GM18520 (cell line): ENCODE results near the gene SLC35A1.

Source experiments
- ATAC-seq: cut with Tn5 transposase; IDR thresholded peaks from one replicate; pipeline ENCODE4 v1.9.1; 2021; ENCODE audit not compliant: unreplicated experiment

The SLC35A1 gene

DNA sequence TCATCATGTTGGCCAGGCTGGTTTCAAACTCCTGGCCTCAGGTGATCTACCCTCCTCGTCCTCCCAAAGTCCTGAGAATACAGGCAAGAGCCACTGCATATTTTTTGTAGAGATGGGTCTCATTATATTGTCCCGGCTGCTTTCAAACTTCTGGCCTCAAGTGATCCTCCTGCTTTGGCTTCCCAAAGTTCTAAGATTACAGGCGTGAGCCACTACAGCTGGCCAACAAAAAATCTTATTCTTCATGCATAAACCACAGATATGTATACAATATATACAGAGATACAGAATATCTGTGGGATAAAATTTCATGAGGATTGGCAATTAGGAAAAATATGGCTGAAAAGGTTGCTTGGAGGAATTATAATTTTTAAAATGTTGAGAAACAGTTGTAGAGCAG is 49.9 kb downstream of the SLC35A1 start:
- no peak for ATAC-seq

DNA sequence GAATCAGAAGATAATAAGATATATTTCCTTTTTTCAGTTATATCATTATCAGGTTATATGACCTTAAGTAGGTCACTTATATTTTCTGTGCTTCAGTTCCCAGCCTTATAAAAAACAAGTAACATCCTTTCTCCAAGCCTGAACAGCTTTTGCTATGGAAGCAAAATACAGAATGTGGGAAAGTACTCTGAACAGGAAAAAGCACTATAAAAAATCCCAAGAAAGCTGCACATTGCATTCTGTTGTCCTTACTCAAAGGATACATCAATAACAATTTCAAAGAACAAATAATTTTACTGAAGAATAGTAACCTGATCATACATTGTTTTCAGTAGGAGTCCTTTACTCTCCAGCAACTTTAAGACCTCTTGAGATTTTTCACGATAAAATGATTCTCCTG is 56.4 kb downstream of the SLC35A1 start:
- no peak for ATAC-seq

DNA sequence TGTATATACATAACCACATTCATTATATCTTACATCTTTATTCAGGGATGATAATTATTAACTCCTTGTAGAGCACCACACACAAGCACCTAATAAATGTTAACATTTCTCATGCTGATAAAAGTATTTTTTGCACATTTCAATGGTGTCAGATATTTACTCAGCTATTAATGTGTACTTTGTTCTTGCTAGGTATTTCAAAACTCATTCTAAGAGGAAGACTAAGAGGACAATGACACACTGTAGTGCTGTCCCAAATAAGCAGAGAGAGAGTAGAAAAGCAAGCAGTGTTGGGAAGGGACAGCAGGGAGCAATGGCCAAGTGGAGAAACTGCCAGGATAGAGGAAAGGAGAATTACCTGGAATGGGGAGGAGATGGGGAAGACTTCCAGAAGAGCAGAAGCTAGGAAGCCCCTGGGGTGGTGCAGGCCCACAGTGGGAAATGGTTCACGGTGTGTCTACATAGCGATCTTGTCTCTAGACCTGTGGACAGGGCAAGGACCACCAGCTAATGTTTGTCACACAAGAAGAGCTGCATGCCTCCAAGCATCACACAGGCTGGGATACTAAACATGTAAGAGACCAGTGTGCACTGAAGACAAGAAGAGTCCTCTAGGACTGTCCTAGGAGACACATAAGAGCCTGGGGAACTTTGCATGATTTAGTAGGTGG is 61.7 kb downstream of the SLC35A1 start:
- ATAC-seq, result no peak

DNA sequence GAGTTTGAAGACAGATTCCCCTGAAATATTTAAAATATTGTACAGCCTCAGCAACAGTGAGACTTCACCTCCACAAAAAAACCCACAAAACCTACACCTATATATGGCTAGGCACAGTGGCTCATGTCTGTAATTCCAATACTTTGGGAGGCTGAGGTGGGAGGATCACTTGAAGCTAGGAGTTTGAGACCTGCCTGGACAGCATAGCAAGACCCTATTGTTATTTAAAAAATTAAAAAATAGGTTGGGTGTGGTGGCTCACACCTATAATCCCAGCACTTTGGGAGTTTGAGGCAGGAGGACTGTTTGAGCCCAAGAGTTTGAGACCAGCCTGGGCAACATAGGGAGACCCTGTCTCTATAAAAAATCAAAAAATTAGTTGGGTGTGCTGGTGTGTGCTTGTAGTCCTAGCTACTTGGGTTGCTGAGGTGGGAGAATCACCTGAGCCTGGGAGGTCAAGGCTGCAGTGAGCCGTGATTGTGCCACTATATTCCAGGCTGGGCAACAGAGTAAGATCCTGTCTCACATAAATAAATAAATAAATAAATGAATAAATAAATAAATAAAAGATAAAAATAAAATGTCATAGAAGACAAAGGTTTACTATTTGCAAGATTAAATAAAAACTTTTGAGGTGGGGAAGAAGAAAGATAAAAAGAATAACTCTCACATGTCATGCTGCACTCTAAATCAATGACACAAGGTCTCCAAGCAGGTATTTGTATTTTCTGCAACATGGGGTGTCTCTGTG is 65.9 kb downstream of the SLC35A1 start:
- ATAC-seq, result no peak

DNA sequence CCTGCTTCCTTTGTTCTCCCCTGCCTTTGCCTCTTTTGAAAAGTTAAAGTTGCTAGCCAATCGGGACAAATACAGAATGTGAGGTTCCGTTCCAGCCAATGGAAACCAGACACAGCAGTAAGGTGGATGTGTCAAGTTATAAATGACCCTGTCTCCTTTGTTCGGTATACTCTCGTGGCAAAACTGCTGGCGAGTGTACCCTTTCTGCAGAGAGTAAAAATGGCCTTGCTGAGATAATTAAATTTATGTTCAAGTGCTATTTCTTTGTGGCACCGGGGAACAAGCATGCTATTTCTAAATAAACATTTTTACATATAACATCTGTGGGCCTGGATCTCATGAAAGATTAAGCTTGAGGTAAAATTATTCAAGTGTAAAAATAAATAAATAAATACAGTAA is 66.8 kb downstream of the SLC35A1 start:
- ATAC-seq, result no peak

DNA sequence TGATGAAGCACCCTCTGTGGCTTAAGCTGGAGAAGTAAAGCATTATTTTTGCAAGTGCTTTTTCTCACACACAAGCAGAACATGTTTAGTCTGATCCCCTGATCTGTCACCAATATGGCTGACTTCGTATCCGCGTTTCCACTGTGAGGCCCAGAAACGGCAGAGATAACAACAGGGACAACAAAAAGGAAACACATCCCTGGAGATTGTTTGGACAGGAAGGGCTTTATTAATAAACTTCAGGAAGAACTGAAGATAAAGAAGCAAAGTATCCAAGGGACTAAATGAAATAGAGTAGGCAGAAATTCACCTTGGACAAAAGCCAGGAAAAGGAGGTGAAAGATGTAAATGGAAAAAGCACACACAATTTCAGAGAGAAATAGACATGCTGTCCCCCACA is 67.8 kb downstream of the SLC35A1 start:
- ATAC-seq, result no peak

DNA sequence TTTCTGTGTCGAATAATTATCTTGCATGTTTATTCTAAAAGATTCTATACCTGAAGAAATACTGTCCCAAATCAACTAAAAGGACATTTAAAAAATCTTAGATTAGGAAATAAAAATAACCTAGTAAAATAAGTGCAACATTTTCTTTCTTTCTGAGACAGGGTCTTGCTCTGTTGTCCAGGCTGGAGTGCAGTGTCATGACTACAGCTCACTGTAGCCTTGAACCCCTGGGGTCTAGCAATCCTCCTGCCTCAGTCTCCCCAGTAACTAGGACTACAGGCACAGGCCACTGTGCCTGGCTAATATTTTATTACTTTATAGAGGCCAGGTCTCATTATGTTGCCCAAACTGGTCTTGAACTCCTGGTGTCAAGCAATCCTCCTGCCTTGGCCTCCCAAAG is 68.3 kb downstream of the SLC35A1 start:
- ATAC-seq, result no peak

DNA sequence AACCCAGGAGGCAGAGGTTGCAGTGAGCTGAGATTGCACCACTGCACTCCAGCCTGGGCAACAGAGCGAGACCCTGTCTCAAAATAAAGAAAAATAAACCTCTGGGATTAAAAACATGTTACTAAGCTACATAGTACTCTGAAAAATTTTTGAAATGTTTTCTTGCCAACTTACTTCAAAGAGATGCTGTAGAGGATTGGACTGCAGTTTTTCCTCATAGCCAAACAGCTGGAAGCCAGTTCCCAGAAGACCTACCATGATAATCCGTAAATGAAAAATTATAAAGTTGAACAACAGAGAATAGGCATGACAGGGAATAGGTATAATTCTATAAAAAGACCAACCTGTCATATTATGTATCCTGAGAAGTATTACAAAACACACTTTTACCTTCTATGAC is 69.0 kb downstream of the SLC35A1 start:
- ATAC-seq, result no peak

DNA sequence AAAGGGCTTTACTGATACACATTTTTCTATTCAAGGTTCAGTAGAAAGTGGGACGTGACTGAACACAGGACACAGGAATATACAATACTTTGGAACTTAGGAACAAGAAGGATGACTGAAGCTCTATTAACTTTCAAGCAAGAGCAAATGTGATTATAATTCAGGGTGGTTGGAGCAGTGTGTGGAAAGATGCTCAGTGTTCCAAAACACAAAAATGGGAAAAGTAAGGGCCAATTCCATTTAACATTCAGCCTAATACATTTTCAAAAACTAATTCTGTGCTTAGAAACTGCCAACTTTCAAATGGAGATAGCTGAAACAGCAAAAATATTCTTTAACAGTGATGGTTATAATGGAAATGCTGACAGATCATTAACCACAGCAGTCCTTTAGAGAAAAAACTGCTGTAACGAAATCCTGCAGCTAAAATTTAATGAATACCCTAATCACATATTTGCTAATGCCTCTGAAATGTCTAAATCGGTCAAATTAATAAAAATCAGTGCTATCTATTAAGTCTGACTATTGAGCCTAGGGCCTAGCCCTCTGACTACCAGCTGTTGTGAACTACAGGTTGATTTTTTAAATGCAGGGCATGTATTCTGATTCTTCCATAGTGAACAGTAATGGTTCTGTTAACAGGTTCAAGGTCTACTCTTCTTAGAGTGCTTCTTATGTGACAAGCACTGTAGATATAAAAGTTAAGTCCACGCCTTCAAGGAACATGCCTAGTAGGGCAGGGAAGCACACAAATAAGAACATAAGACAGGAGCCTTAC is 71.1 kb downstream of the SLC35A1 start:
- ATAC-seq, result no peak

DNA sequence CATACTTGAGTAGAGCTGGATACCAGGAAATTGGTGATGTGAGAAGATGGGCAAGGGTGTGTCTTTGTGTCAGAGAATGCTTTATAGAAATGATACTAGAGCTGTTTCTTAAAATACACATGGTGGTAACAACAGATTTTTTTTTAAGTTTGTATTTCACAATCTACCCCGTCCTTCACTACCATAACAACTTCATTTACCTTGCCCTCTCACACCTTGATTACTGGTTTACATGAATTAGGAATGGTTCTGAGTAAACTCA is 71.6 kb downstream of the SLC35A1 start:
- ATAC-seq, result no peak

DNA sequence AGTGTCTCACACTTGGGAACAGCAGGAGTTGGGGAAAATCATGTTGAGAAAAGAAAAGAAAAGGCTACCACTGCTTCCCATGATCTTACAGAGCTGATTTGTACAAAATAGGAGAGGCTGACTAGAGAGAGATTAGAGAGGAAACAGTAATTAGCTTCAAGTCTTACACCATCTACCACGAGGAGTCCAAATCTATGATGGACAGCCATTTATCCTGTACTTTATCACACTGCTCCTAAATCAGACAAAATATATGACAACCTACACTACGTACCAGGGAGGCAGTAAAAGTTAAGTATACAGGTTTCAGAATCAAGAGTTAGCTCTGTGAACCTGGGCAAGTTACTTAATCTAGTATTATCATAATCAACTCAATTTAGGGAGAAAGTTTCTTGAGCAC is 79.0 kb downstream of the SLC35A1 start:
- no peak for ATAC-seq

DNA sequence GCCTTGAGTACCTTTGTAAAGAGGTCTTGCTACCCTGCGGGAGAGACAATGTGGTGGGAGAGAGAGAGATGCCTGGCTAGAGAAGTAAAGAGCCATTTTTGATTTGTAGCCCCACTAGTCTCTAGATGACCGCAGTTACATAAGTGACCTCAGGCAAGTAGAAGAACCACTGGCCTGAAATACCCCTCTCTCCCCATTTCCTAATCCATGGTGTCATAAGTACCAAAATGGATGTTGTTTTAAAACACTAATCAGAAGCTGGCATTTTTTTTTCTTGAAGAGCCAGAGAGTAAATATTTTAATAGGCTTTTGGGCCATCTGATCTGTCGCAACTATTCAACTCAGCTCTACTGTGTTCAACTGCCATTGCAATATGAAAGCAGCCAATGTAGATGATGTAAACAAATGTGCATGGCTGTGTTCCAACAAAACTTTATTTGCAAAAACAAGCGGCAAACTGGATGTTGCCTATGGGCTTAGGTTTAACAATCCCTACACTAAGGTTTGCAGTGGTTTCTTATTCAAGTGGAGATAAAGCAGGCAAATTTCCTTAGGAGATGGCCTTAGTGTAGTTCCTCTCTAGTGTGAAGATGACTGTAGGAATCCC is 80.5 kb downstream of the SLC35A1 start:
- ATAC-seq, result no peak

DNA sequence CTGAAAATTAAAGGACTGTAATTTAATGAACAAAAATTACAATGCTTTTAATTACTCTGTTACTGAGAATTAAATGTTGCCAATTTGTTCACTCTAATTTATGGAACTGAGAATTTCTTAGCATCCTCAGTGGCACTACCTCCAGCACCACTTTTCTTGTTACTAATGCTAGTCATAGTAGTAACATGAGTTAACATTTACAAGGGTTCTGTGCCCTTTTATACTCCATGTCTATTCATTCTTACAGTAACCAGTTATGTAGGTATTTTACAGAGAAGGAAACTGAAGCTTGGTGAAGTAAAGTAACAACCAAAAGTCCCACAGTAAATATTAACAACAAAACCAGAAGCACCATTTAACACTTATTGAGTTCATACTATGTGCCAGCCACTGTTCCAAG is 82.7 kb downstream of the SLC35A1 start:
- ATAC-seq, result no peak

DNA sequence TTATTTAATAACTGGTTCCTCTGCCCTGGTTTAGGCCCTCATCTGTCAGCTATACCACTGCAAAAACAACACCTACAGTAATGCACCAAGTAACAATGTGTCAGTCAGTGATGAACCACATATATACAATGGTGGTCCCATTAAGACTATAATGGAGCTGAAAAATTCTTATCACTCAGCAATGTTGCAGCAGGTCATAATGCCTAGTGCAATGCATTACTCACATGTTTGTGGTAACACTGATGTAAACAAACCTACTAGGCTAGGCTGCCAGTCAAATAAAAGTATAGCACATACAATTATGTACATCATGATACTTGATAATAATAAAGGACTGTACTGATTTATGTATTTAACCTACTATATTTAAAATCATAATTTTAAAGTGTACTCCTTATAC is 85.7 kb downstream of the SLC35A1 start:
- ATAC-seq, result no peak

DNA sequence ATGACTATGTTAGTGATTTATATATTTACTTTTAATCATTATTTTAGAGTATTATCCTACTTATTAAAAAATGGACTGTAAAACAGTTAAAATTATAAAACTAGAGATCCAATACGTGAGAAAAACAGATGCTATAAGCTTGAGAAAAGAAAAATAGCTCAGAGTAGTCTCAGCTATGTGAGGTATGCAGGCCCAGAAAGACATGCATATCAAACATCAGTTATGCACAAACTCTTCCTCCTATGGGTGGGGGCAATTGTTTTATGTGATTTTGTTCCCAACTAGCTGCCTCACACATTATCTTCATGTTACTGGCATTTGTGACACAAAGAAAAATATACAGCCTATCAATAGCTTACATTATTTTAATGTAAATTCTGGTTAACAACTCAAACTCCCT is 88.2 kb downstream of the SLC35A1 start:
- no peak for ATAC-seq
